Central memory CD8-positive, alpha-beta T cell (primary cell): ENCODE data around the gene NARF.
A peak's percentile ranks its signal among the peaks of the same experiment; 100 is the strongest.

Experiments used
- ATAC-seq: fragments of 150-1000 bp; cut with Tn5 transposase; replicated peaks from 2 replicates; pipeline ENCODE4 v1.10.0; 2022; ENCODE audit warnings: mild to moderate bottlenecking, moderate FRiP score, moderate number of reproducible peaks; ENCODE audit not compliant: poor library complexity, severe bottlenecking; ENCODE audit errors: extremely low read depth
- DNase-seq, 2 donors: peaks; one replicate each; pipeline ENCODE4 v3.0.0; 2021; ENCODE audit warnings: low spot score in 2 of 2
- H3K27ac Mint-ChIP-seq: one replicate; pipeline ENCODE4 v1.8.0; 2022; ENCODE audit warnings: low read depth, mild to moderate bottlenecking, moderate library complexity, mixed read lengths
- H3K27me3 Mint-ChIP-seq: one replicate; pipeline ENCODE4 v1.8.0; 2022; ENCODE audit warnings: mixed read lengths
- H3K36me3 Mint-ChIP-seq: one replicate; pipeline ENCODE4 v1.8.0; 2022; ENCODE audit warnings: mild to moderate bottlenecking, moderate library complexity, mixed read lengths; ENCODE audit not compliant: insufficient read depth
- H3K4me1 Mint-ChIP-seq: one replicate; pipeline ENCODE4 v1.8.0; 2022; ENCODE audit warnings: mixed read lengths
- H3K4me3 Mint-ChIP-seq: one replicate; pipeline ENCODE4 v1.8.0; 2022; ENCODE audit warnings: mild to moderate bottlenecking, moderate library complexity, mixed read lengths
- H3K9me3 Mint-ChIP-seq: one replicate; pipeline ENCODE4 v1.8.0; 2022; ENCODE audit warnings: mixed read lengths

The NARF gene

DNA sequence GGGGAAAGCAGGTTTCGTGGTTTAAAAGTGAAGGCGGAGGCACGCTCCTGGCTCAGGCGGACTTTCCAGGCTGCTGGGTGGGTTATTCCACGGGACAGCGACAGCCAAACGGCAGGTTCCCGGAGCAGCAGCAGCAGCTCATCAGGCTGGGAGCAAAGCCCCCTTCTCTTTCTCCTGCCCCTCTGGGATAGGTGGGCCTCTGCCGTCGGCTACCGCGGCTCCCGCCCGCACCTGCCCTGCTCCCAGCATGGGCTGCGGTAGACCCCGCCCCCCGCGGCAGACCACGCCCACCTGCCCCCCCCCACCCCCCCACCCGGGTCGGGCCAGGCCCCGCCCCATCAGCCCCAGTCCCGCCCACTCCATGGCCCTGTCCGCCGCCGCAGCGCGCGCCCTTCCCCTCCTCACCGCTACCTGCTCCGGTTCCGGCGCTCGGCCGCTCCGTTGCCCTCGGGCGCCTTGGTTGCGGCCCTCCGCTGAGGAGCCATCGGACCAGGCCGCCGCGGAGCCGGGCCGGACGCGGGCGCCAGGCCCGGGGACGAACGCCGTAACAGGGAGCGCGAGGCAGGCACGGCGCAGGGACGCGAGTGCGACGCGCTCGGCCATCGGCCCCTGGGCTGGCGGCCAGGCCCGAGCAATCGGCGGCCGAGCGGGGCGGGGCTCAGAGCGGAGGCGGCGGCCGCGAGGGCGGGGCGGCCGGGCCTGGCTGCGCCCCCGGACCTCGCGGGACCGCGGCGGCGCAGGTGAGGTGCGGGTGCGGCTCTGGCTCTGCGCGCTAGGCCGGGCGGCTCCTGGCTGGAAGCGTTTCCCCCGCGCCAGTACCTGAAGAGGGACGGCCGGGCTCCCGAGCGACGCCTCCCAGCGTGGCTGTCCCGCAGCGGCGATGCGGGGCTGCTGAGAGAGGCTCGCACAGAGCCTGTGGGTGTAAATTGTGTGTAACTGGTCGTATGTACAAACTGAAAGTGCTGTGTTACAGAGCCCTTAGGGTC lies 40.2 kb upstream of the NARF start, which contains the start of the genes HEXD and OGFOD3:
Gene HEXD (plus strand): TSS at position 347 of the 986 bp plus-strand sequence. CDS start 1,453 bp downstream, outside the sequence.
Gene OGFOD3 (minus strand): TSS at position 586 of the 986 bp plus-strand sequence. CDS start 101 bp downstream, at position 485.
- peaks cover 24% of the 10 kb centered on the region for H3K36me3 Mint-ChIP-seq
- DNase-seq (peak; percentile 81 to 82), ATAC-seq (peak; percentile 87)
- peaks cover 28% of the 10 kb centered on the region for H3K4me1 Mint-ChIP-seq
- peak within 1 kb of the TSS; percentile 68 for H3K4me3 Mint-ChIP-seq
- H3K9me3 Mint-ChIP-seq, result no peaks in the 10 kb centered on the region
- peak within 1 kb of the TSS; percentile 49 for H3K27ac Mint-ChIP-seq
- no peaks in the 10 kb centered on the region for H3K27me3 Mint-ChIP-seq

DNA sequence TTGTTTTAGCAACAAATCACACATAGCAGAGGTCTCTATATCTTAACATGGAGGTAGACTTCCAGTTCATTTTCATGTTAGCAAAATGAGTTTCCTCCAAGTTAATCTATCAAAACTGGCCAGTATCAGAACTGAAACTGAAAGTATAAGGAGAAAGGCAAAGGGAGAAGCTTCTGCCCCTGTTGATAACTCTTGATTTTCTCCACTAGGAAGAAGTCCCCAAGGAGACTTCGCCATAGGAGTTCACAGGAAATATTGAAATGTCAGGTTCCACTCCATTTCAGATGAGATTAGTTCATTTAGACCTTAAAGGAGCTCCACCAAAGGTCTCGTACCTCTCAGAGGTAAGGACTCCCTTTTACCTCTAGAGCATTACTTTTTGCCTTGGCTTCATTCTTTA lies 39.0 kb upstream of the NARF start:
- DNase-seq, result no peak
- Mint-ChIP-seq H3K36me3 (peaks cover 22% of the 10 kb centered on the region), H3K27me3 (no peaks in the 10 kb centered on the region), H3K9me3 (no peaks in the 10 kb centered on the region), H3K4me3 (peak overlapping the region; percentile 68), H3K27ac (peak overlapping the region; percentile 49), H3K4me1 (peaks cover 27% of the 10 kb centered on the region)
- no peak for ATAC-seq

DNA sequence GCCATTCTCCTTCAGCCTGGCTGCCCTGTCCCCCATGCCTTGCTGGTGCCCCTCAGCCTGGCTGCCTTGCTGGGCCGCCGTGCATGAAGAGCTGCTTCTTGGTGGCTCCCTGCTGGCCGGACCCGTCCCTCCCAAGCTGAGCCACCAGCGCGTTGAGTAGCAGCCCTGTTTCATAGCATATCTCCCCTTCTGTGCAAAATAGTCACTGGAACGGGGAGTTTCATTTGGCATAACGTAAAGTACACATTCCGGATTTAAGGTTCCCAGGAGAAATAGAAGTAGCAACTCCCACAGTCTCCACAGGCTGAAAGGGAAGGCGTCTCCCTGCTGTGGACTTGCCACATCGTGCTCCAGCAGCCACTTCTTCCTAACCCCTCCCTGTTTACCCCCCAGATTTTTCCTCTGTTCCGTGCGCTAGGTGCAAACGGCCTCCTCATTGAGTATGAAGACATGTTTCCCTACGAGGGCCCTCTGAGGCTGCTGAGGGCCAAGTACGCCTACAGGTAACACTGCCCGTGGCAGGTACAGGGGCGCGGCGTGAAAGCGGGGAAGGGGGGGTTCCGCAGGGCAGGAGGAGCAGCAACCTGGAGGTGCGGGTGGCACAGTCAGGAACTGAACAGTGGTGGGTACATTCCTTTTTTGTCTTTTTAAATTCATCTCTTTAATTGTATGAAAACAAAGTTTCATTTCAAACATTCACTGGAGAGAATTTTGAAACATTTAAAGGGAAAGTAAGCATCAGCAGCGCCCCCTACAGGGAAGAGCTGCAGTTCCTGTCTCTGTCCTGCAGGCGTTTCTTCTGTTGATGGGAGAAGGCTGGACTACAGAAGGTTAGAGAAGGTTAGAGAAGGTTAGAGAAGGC lies 34.3 kb upstream of the NARF start:
- H3K4me3 Mint-ChIP-seq, result no peak overlapping the region
- H3K9me3 Mint-ChIP-seq, result no peaks in the 10 kb centered on the region
- H3K27ac Mint-ChIP-seq, result peak overlapping the region; percentile 69
- H3K4me1 Mint-ChIP-seq, result peaks cover 14% of the 10 kb centered on the region
- no peak for ATAC-seq
- no peaks in the 10 kb centered on the region for H3K27me3 Mint-ChIP-seq
- peak; percentile 33 to 43 for DNase-seq
- H3K36me3 Mint-ChIP-seq, result peaks cover 21% of the 10 kb centered on the region

DNA sequence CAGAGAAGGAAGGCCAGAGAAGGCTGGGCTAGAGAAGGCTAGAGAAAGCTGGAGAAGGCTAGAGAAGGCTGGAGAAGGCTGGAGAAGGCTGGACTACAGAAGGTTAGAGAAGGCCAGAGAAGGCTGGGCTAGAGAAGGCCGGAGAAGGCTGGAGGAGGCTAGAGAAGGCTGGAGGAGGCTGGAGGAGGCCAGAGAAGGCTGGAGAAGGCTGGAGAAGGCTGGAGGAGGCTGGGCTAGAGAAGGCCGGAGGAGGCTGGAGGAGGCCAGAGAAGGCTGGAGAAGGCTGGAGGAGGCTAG lies 33.7 kb upstream of the NARF start:
- Mint-ChIP-seq H3K27ac (peak overlapping the region; percentile 69), H3K36me3 (peaks cover 19% of the 10 kb centered on the region), H3K27me3 (no peaks in the 10 kb centered on the region), H3K4me1 (peaks cover 18% of the 10 kb centered on the region), H3K9me3 (no peaks in the 10 kb centered on the region), H3K4me3 (no peak overlapping the region)
- ATAC-seq (no peak), DNase-seq (no peak)

DNA sequence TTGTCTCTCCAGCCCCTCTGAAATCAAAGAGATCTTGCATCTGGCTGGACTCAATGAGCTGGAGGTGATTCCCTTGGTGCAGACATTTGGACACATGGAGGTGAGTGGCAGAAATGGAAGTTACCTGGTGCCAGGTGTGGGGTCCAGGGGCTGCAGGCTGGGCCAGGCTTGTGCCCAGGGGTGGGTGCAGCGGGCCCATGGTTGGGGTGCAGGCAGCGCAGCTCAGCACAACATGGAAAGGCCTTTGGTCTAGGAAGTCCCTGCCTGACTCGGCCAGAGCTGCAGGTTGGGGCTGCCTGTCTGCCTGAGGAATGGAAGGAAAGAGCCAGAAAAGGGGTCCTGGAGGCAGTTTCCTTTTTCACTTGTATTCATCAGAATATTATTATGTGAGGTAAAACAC lies 30.0 kb upstream of the NARF start:
- Mint-ChIP-seq H3K27ac (no peak overlapping the region), H3K36me3 (peaks cover 4% of the 10 kb centered on the region), H3K4me3 (no peak overlapping the region), H3K9me3 (no peaks in the 10 kb centered on the region), H3K27me3 (no peaks in the 10 kb centered on the region), H3K4me1 (peaks cover 18% of the 10 kb centered on the region)
- no peak for ATAC-seq
- no peak for DNase-seq

DNA sequence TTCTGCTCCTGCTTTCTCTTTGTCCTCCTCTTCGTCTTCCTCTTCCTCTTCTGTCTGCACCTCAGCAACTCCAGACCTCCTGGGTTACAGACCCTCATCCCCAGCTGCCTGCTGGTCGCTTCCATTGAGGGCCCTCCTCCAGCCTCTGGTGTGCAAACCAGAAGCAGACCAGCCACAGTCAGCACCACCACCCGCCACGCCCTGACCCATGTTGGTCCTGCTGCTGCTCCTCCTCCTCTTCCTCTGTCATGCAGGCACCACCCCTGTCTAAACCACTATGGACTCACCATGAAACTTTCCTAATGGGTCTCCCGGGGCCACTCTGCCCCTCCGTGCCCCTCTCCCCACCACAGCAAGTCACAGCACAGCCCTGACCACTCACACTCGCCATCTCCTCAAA lies 28.7 kb upstream of the NARF start:
- Mint-ChIP-seq H3K27ac (peak overlapping the region; percentile 1), H3K4me3 (no peak overlapping the region)
- ATAC-seq, result no peak

DNA sequence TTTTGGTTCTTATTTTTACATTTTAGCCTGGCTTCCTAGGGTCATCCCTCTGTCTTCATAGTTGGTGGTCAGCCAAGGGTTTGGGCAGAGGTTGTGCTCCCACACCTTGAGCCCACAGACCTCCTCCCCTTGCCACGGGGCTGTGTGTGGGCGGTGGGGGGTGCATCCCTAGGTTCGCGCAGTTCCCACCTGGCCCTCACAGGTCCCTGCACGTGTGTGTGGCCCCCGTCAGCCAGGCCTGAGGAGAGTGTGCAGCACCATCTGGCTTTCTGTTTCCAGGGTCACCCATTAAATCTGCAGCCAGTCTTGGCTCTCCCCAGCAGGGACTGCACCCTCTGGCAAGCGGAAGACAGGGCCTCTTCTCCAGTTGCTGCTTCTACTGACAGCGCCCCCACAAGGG lies 26.5 kb upstream of the NARF start:
- no peaks in the 10 kb centered on the region for H3K27me3 Mint-ChIP-seq
- H3K36me3 Mint-ChIP-seq, result no peaks in the 10 kb centered on the region
- ATAC-seq (no peak), DNase-seq (no peak)
- no peak overlapping the region for H3K27ac Mint-ChIP-seq
- H3K4me1 Mint-ChIP-seq, result peaks cover 16% of the 10 kb centered on the region
- H3K9me3 Mint-ChIP-seq, result no peaks in the 10 kb centered on the region
- no peak overlapping the region for H3K4me3 Mint-ChIP-seq

More for the DNA sequence above, 28.7 kb upstream of the NARF start:
- no peak for DNase-seq
- H3K4me1 Mint-ChIP-seq, result peaks cover 17% of the 10 kb centered on the region
- H3K36me3 Mint-ChIP-seq, result peaks cover 4% of the 10 kb centered on the region
- no peaks in the 10 kb centered on the region for H3K27me3 Mint-ChIP-seq
- no peaks in the 10 kb centered on the region for H3K9me3 Mint-ChIP-seq

DNA sequence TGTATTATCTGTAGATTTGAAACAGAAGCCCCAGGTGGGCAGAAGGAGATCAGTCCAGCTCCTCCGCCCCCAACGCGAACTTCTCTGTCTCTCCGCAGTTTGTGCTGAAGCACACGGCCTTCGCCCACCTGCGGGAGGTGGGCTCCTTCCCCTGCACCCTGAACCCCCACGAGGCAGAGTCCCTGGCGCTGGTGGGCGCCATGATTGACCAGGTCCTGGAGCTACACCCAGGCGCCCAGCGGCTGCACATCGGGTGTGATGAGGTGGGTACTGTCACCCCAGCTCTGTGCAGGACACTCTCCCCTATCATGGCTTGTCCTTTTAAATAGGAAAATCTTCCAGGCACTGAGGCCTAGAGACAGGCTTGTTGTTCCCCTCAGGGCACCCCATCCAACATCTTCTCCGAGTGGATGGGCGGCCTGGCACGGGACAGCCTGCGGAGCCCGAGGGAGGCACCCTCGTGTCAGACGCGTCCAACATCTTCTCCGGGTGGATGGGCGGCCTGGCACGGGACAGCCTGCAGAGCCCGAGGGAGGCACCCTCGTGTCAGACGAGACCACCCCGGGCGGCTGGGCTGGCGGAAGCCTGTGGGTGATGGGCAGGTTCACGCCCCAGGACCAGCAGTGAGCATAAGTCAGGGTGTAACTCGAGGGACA lies 24.9 kb upstream of the NARF start:
- Mint-ChIP-seq H3K4me3 (no peak overlapping the region), H3K27ac (no peak overlapping the region), H3K27me3 (no peaks in the 10 kb centered on the region), H3K36me3 (peaks cover 4% of the 10 kb centered on the region), H3K9me3 (no peaks in the 10 kb centered on the region), H3K4me1 (peaks cover 16% of the 10 kb centered on the region)
- ATAC-seq (no peak), DNase-seq (no peak)

DNA sequence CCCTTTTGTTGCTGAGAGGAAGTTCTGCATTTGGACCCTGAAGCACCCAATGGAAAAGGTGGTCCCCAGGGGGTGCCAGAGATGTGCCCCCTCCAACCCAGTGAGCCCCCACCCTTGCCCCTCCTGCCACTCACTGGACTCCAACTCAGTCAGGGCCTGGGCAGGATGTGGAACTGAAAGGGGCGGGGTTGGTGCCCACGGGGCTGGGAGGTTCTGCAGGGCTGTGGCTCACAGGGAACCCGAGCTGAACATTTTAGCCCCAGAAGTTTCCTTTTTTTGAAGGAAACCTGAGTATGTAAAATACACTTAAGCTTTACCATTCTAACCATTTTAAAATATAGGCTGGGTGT lies 24.4 kb upstream of the NARF start:
- H3K4me1 Mint-ChIP-seq, result peaks cover 16% of the 10 kb centered on the region
- no peak for DNase-seq
- no peak overlapping the region for H3K4me3 Mint-ChIP-seq
- no peaks in the 10 kb centered on the region for H3K27me3 Mint-ChIP-seq
- ATAC-seq, result peak; percentile 67
- H3K27ac Mint-ChIP-seq, result no peak overlapping the region
- no peaks in the 10 kb centered on the region for H3K9me3 Mint-ChIP-seq
- peaks cover 4% of the 10 kb centered on the region for H3K36me3 Mint-ChIP-seq

DNA sequence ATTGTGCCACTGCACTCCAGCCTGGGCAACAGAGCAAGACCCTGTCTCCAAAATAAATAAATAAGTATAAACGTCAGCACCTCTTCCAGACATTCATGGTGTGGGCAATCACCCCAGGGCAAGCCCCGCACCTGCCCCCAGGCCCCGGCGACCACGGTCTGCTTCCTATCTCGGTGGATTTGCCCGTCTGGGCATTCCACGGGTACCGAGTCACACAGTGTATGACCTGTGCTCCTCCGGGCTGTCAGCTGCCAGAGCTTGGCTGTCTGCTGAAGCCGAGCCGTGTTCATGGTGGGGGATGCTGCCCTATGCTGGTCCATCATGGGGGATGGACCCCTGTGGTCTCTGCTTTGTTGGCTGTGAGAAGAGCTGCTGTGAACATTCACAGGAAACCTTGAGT lies 23.4 kb upstream of the NARF start:
- ATAC-seq (no peak), DNase-seq (no peak)
- Mint-ChIP-seq H3K4me3 (no peak overlapping the region), H3K27ac (no peak overlapping the region), H3K4me1 (peaks cover 7% of the 10 kb centered on the region), H3K9me3 (no peaks in the 10 kb centered on the region), H3K36me3 (peaks cover 4% of the 10 kb centered on the region), H3K27me3 (no peaks in the 10 kb centered on the region)

DNA sequence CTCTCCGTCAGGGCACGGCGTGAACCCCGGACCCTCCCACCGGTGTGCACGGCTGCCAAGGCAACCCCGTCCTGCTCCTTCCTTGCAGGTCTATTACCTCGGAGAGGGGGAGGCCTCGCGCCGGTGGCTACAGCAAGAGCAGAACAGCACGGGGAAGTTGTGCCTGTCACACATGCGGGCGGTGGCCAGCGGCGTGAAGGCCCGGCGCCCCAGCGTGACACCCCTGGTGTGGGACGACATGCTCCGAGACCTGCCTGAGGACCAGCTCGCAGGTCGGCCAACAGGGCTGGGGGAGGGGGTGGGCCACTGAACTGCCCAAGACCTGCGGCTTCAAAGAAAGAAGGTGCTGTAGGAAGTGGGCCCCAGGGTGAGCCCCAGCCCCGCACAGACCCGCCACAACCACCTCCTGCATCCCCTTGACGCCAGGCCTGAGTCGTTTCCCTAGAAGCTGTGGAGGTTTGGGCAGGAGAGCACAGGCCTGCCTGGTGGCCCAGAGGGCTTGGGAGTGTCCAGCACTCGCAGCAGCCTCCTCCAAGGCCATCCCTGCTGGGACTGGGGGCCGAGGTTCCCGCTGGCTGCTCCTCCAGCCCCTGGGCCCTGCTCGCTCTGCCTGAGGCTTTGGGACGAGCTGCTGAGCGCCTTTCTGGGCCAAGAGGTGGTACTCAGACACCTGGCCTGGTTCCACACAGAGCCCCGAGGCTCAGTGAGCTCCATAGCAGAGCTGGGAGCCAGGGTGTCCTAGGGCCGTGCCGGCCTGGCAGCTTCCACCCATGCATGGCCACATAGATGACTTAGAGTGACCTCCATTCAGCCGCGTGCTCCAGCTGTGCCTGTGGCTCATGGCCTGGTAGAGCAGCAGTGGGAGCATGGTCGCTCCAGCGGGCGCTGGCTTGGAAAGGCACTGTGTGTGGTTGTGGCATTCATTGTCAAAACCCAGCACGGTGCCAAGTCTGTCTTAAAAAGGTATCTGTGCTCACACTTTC lies 22.6 kb upstream of the NARF start:
- Mint-ChIP-seq H3K4me1 (peaks cover 5% of the 10 kb centered on the region), H3K27ac (peak overlapping the region; percentile 51), H3K4me3 (no peak overlapping the region), H3K9me3 (no peaks in the 10 kb centered on the region), H3K27me3 (no peaks in the 10 kb centered on the region), H3K36me3 (peaks cover 4% of the 10 kb centered on the region)
- ATAC-seq (no peak), DNase-seq (no peak)
